Activated CD4-positive, alpha-beta T cell treated with anti-CD3 and anti-CD28 coated beads, Interleukin-2, amount 10 ng/mL, durations not matched to agents 7 days and 5 days (primary cell): ENCODE measurements around the gene LSMEM2. TPM values are rescaled to one million over a fixed set of nuclear protein-coding genes. Genes with fewer than 3 reads are reported as not detected.
A peak's percentile ranks its signal among the peaks of the same experiment; 100 is the strongest.

Experiments
- CTCF ChIA-PET: fragments of 350-600 bp; sonication (Branson Sonifier 250); formaldehyde crosslinking; loops from one replicate; lab custom pipeline; 2021; ENCODE audit warnings: antibody characterized with exemption; lab: Charles Lee
- POLR2A ChIA-PET: fragments of 350-600 bp; sonication (Branson Sonifier 250); formaldehyde crosslinking; loops from one replicate; lab custom pipeline; 2021; ENCODE audit warnings: antibody characterized with exemption; lab: Charles Lee
- DNase-seq: peaks from one replicate; pipeline ENCODE4 v3.0.0-alpha.2; 2020
- H3K27ac Mint-ChIP-seq: one replicate; pipeline ENCODE4 v1.8.0; 2021; ENCODE audit warnings: mild to moderate bottlenecking, moderate library complexity, mixed read lengths
- H3K27me3 Mint-ChIP-seq: one replicate; pipeline ENCODE4 v1.8.0; 2021; ENCODE audit warnings: mixed read lengths
- H3K36me3 Mint-ChIP-seq: one replicate; pipeline ENCODE4 v1.8.0; 2021; ENCODE audit warnings: low read depth, mixed read lengths
- H3K4me1 Mint-ChIP-seq: one replicate; pipeline ENCODE4 v1.8.0; 2021; ENCODE audit warnings: mixed read lengths
- H3K4me3 Mint-ChIP-seq: one replicate; pipeline ENCODE4 v1.8.0; 2021; ENCODE audit warnings: mild to moderate bottlenecking, moderate library complexity, mixed read lengths
- H3K9me3 Mint-ChIP-seq: one replicate; pipeline ENCODE4 v1.8.0; 2021; ENCODE audit warnings: mixed read lengths
- total RNA-seq, 2 experiments: library from RNA; stranded (reverse); gene quantifications; one replicate each; pipeline ENCODE4 v1.2.3, GENCODE V29; 2021

Gene LSMEM2
- total RNA-seq, 2 experiments from 2014 or later: not detected

DNA sequence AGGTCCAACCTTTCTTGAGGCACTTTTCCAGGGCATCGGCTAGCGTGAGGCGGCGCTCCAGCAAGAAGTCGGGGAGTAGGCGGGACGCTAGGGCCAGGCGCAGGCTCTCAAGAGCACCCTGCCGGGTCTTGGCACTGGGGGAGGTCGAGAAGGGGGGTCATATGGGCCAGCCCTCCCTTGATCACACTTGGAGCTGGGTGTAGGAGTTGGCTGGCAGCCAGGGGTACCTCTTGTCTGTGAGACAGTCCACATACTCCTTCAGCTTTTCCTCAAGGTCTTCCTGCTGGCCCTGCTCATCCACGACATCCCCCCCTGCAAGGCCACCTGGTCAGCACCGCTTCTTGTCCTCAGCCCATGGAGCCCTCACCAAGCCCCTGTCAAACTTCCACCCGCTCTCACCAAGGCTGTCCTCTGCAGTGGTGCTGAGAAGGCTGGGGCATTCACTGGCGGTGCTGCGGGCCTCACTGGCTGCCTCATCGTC is 11.3 kb downstream of the LSMEM2 start:
- Mint-ChIP-seq H3K4me3 (peak overlapping the region; percentile 88), H3K27ac (no peak overlapping the region), H3K4me1 (peaks cover 23% of the 10 kb centered on the region), H3K9me3 (no peaks in the 10 kb centered on the region), H3K36me3 (no peaks in the 10 kb centered on the region), H3K27me3 (no peaks in the 10 kb centered on the region)
- ChIA-PET CTCF (interaction anchor here (1.2 to 3.8 kb wide), 4 partner anchors 8 to 44 kb away, joined by 3 to 9 read pairs (median 6); partner anchors contain the start of genes HYAL3 and NAA80), POLR2A (no interaction called here)
- peak; percentile 5 for DNase-seq

DNA sequence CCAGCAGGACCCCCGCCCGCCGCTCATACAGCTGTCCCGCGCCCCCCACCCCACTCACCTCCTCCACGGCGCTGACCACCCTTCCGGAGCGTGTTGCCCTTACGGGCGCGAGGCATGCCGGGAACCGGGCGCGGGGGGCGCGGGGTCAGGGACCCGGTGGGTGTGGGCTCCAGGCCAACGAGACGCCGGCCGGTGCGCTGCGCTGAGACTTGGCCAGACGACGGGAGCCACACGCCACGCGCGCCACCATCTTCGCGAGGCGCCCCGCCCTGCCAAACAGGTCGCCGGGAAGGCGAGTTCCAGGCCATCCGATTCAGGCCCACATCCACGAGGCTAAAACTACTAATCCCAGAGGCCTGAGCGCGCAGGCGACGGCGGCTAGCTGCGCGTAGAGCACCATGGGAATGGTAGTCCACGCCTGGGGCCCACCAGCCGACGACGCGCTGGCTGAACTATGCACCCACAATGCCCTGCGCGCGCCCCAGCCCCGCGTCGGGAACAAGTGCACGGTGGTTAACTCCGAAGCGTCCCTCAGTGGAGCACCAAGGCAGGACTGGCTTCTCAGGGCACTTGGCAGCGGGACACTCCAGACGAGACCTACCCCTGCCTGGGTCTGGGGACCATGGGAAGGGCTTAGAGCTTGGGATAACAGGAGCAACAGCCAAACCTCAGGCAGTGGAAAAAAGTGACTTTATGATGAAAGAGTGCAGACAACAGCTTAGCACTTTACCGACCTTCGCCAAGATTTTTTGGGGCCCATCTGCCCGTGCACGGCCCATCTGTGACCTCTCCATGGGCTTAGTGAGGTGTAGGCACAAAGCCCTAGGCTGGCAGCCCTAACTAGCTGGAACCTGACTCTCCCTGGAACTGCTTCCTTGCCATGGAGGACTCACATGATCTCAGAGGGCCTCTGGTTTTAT is 13.5 kb downstream of the LSMEM2 start, which contains the start of gene IFRD2:
IFRD2 (minus strand) TSS at position 271 of the 920 bp plus-strand sequence; CDS start at position 116, 155 bp downstream.
- POLR2A ChIA-PET: interaction anchor here (0.6 kb wide), 1 partner anchor 863 kb away, joined by 3 read pairs; the partner anchor contains the start of gene NICN1

DNA sequence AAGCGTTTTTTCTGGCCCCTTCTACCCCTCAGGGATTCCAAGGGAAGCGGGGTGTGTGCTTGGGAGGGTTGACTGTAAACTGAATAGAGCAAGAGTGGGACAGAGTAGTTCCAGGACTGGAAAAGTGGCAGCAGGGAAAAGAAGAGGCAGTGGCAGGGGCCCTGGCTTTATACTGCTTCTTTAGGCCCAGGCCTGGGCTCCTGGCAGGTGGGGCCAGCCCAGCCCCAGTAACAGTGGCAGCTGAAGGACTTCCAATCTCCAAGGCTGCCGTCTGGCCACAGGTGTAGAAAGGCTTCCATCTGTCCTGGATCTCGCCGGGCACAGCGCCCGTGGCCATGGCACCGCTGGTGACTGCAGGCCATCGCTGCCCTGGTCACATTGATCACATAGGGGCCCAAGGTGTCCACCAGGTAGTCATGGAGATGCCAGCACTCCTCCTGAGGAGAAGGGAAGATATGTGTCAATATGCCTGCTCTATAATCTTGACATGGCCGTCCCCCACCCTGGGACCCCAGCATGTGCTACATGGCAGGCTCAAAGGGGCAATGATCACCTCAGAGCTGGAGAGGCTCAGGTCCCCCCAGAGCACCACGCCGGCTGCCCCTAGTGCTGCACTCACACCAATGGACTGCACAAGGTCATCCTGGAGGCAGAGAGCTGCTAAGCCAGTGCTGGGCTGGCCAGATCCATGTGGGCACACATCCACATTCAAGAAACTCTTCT is 14.4 kb downstream of the LSMEM2 start:
- Mint-ChIP-seq H3K27ac (peak overlapping the region; percentile 95), H3K4me1 (peaks cover 35% of the 10 kb centered on the region), H3K9me3 (no peaks in the 10 kb centered on the region), H3K4me3 (peak overlapping the region; percentile 88), H3K27me3 (no peaks in the 10 kb centered on the region), H3K36me3 (peaks cover 1% of the 10 kb centered on the region)
- ChIA-PET CTCF (interaction anchor here (0.6 to 3.8 kb wide), 9 partner anchors 11 to 137 kb away, joined by 3 to 10 read pairs (median 3); partner anchors contain the start of gene RASSF1), POLR2A (no interaction called here)
- peak; percentile 5 for DNase-seq

More for the DNA sequence above, 13.5 kb downstream of the LSMEM2 start, which contains the start of gene IFRD2:
- peak; percentile 98 for DNase-seq
- peaks cover 27% of the 10 kb centered on the region for H3K4me1 Mint-ChIP-seq
- CTCF ChIA-PET: interaction anchor here (0.6 to 3.8 kb wide), 11 partner anchors 11 to 468 kb away, joined by 3 to 11 read pairs (median 4); partner anchors contain the start of gene RASSF1
- no peaks in the 10 kb centered on the region for H3K27me3 Mint-ChIP-seq
- peak within 1 kb of the TSS; percentile 88 for H3K4me3 Mint-ChIP-seq
- no peaks in the 10 kb centered on the region for H3K9me3 Mint-ChIP-seq
- peak within 1 kb of the TSS; percentile 95 for H3K27ac Mint-ChIP-seq
- H3K36me3 Mint-ChIP-seq: peaks cover 1% of the 10 kb centered on the region

DNA sequence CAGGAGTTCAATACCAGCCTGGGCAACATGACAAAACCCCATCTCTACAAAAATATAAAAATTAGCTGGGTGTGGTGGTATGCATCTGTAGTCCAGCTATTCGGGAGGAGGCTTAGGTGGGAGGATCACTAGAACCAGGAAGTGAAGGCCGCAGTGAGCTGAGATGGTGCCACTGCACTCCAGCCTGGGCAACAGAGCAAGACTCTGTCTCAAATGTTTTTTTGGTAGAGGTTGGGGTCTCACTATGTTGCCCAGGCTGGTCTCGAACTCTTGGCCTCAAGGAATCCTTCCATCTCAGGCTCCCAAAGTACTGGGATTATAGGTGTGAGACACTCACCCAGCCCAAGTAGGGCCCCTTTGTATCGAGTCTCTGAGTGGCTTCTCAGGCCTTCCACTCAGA is 15.2 kb downstream of the LSMEM2 start:
- Mint-ChIP-seq H3K36me3 (peaks cover 1% of the 10 kb centered on the region), H3K27ac (peak overlapping the region; percentile 95), H3K4me1 (peaks cover 39% of the 10 kb centered on the region), H3K4me3 (no peak overlapping the region), H3K9me3 (no peaks in the 10 kb centered on the region), H3K27me3 (no peaks in the 10 kb centered on the region)
- peak; percentile 5 for DNase-seq
- ChIA-PET CTCF (interaction anchor here (0.6 to 3.8 kb wide), 4 partner anchors 11 to 95 kb away, joined by 3 to 10 read pairs (median 4); no protein-coding TSS in a partner anchor), POLR2A (no interaction called here)

DNA sequence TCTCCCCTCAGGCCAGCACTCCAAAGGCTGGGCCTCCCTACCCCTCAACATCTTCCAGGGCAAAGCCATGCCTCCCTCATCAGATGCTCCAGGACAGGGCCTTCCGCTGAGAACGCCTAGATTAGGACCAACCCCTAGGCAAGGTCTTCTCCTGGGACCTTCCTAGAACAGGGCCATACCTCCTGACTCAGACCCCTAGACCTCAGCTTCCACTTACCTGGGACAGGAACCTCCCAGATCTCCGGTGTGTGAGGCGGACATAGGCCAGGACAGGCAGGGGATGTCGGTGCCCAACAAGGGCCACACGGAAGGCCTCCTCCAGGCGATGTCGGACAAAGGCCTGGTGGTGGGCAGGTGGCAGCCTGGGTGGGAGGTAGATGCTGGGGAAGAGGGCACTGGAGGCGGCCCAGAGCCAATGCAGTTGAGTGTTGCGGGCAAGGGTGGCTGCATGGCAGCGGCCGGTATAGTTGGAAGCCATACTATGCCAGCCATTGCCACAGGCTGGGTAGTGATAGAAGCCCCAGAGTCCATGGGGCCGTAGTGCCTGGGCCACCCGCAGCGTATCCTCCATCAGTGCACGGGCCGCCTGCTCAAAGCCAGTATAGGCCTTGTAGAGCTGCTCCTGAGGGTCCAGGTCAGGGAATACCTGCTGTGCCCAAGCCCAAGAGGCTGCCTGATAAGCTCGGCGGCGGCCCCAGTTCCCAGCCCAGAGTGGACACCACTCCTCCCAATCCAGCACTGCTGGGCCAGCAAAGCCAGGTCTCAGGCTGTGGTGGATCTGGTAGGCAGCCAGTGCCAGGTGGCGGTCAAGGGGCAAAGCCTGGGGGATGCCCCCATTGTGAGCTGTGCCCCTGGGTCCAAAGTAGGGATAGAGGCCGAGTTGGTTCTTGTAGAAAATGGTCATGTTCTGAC is 15.9 kb downstream of the LSMEM2 start:
- no peaks in the 10 kb centered on the region for H3K27me3 Mint-ChIP-seq
- peak overlapping the region; percentile 9 for H3K27ac Mint-ChIP-seq
- peaks cover 40% of the 10 kb centered on the region for H3K4me1 Mint-ChIP-seq
- ChIA-PET POLR2A (no interaction called here), CTCF (interaction anchor here (1.3 to 3.8 kb wide), 4 partner anchors 27 to 56 kb away, joined by 3 to 10 read pairs (median 6); partner anchors contain the start of genes CYB561D2, HYAL2 and NPRL2)
- H3K36me3 Mint-ChIP-seq: peaks cover 1% of the 10 kb centered on the region
- no peak for DNase-seq
- no peak overlapping the region for H3K4me3 Mint-ChIP-seq
- no peaks in the 10 kb centered on the region for H3K9me3 Mint-ChIP-seq

DNA sequence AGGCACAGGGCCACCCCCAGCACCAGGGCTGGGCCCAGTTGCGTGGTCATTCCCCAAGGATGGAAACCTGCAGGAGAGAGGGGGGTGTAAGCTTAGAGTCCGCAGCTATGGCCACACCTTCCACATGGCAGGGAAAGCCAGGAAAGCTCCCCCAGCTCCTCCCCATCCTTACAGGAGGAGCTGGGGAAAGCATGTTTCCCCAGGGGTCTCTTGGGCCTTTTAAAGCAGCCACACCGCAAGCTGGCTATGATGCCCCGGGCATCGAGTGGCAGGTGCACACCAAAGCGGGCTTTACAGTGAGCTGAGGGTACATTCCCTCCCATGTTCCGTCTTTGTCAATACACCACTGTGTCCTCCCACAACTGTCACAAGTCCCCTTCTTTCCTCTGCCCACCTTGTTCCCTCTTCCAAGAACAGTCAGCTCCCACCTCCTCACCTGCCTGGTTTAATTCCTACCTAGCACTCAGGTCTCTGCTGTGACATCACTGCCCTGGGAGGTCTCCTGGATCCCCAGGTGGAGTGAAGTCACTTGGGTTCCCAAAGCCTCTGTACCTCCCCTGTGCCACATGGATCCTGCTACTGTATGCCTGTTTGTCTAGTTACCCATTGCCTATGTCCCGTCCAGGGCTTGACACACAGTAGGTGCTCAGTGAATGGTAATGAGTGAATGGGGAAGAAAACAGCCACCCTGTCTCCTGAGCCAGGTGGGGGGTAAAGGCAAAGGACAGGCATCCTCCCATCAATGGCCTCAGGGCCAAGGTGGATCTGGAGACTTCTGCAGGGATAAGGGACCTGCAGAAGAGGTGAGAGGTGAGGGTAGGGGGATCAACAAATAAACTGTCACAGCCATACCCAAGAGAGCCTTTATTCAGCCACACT is 16.9 kb downstream of the LSMEM2 start:
- Mint-ChIP-seq H3K4me1 (peaks cover 44% of the 10 kb centered on the region), H3K4me3 (no peak overlapping the region), H3K27me3 (no peaks in the 10 kb centered on the region), H3K36me3 (peaks cover 1% of the 10 kb centered on the region), H3K9me3 (no peaks in the 10 kb centered on the region), H3K27ac (no peak overlapping the region)
- POLR2A ChIA-PET: no interaction called here
- DNase-seq: no peak
- CTCF ChIA-PET: interaction anchor here (1.0 to 4.5 kb wide), 5 partner anchors 26 to 55 kb away, joined by 3 to 21 read pairs (median 5); partner anchors contain the start of genes CYB561D2, HYAL2 and NPRL2

DNA sequence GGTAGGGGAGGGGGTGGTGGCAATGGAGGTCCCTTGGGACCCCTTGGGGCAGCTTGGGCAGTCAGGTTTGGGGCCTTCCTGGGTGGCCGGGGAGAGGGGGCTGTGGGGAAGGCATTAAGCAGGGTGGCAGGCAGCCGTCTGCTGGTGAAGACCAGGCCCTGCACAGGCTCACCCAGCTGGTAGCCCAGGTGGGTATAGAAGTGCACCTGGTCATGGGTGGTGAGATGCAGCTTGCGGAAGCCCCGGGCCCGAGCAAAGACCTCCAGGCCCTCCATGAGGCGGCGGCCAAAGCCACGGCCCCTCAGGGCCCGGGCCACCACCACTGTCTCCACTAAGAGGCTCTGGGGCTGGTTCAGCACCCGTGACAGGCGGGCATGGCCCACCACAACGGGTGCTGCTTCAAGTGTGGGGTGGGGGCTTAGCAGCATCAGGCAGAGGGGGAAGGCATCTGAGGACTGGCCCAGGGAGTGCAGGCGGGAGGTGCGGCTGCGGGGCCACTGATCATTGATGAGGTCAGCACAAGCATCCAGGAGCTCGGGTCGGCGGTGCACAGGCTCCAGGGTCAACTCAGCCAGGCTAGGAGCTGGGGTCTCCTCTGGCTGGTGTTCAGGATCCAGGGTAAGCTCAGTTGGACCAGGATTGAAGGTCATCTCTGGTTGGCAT is 18.0 kb downstream of the LSMEM2 start:
- CTCF ChIA-PET: interaction anchor here (0.6 to 4.5 kb wide), 5 partner anchors 10 to 68 kb away, joined by 3 to 21 read pairs (median 4); partner anchors contain the start of gene HYAL2
- Mint-ChIP-seq H3K9me3 (no peaks in the 10 kb centered on the region), H3K27ac (peak overlapping the region; percentile 71), H3K27me3 (no peaks in the 10 kb centered on the region), H3K36me3 (peaks cover 1% of the 10 kb centered on the region), H3K4me1 (peaks cover 42% of the 10 kb centered on the region), H3K4me3 (no peak overlapping the region)
- POLR2A ChIA-PET: interaction anchor here (0.6 kb wide), 1 partner anchor 28 kb away, joined by 5 read pairs; the partner anchor contains the start of gene SEMA3B
- peak; percentile 6 for DNase-seq

DNA sequence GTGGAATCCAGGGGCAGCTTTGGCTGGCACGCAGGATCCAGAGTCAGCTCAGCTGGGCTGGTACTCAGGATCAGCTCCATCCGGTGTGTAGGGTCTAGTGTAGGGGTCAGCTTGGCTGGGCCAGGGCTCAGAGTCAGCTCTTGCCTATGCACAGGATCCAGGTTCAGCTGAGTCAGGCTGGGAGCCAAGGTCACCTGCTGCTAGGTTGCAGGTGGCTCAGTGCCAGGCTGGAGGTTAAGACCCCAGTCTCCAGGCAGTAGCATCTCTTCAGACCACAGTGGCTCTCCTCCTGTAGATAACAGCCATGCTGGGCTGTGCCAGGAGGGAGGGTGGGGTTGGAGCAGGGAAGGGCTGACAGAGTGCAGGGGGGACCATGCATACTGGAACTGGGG is 18.5 kb downstream of the LSMEM2 start:
- peak overlapping the region; percentile 100 for H3K27ac Mint-ChIP-seq
- H3K27me3 Mint-ChIP-seq: no peaks in the 10 kb centered on the region
- peaks cover 1% of the 10 kb centered on the region for H3K36me3 Mint-ChIP-seq
- no peaks in the 10 kb centered on the region for H3K9me3 Mint-ChIP-seq
- peak overlapping the region; percentile 95 for H3K4me3 Mint-ChIP-seq
- H3K4me1 Mint-ChIP-seq: peaks cover 41% of the 10 kb centered on the region
- DNase-seq: no peak
- ChIA-PET POLR2A (interaction anchor here (0.6 kb wide), 1 partner anchor 28 kb away, joined by 5 read pairs; the partner anchor contains the start of gene SEMA3B), CTCF (interaction anchor here (0.6 to 4.5 kb wide), 7 partner anchors 9 to 68 kb away, joined by 3 to 21 read pairs (median 4); partner anchors contain the start of genes HYAL2 and LSMEM2)

DNA sequence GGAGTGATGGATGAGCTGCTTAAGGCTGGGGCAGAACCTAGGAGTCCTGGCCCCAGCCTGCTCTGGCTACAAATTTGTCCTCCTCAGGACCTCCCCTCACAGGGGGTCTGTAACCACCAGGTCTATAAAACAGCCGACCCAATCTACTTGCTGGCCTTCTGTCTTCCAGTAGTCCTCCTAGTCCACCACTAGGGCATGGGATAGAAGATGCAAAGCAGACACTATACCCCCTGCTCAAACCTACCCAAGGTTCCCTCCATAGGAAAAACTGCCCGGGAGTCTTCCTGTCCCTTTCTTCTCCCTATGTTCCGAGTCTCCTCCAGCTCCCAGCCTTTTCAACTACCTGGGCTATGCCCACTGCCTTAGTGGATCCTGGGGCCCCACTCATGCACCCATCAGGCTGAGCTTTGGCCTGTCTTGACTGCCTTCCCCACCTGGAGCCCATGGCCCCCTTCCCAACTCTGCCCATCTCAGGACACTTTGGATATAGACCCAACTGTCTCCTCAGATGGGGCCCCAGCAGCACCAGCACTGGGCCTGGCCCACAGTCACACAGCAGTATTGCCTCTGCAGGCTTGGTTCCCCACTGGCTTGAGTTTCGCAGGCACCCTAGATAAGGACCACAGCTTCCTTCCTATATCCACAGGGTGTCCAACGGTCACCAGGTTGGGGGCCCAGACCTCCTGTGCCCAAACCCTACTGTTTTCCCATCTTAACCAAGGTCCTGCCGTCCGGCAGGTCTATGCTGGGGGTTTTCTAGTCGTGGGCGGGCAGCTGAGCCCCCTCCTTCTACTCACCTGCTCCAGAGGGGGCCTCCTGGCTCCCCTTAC is 19.2 kb downstream of the LSMEM2 start:
- no peaks in the 10 kb centered on the region for H3K27me3 Mint-ChIP-seq
- H3K9me3 Mint-ChIP-seq: no peaks in the 10 kb centered on the region
- POLR2A ChIA-PET: no interaction called here
- CTCF ChIA-PET: interaction anchor here (0.6 to 4.5 kb wide), 15 partner anchors 9 to 294 kb away, joined by 3 to 21 read pairs (median 6); partner anchors contain the start of genes CYB561D2, GNAI2, HYAL2 and LSMEM2
- peak; percentile 8 for DNase-seq
- H3K27ac Mint-ChIP-seq: peak overlapping the region; percentile 100
- H3K36me3 Mint-ChIP-seq: peaks cover 1% of the 10 kb centered on the region
- H3K4me1 Mint-ChIP-seq: peaks cover 35% of the 10 kb centered on the region
- peak overlapping the region; percentile 95 for H3K4me3 Mint-ChIP-seq
